Progenitor cell of endocrine pancreas (in vitro differentiated cells): ENCODE data around the gene TPCN1. TPM values are rescaled to one million over a fixed set of nuclear protein-coding genes. Genes with fewer than 3 reads are reported as not detected.

Source experiments
- DNase-seq: peaks from one replicate; pipeline ENCODE4 v3.0.0; 2021; ENCODE audit warnings: low spot score; ENCODE audit not compliant: unreplicated experiment
- H3K27ac Mint-ChIP-seq: 2 replicates; pipeline ENCODE4 v1.8.0; 2021; ENCODE audit warnings: mild to moderate bottlenecking, moderate library complexity, mixed read lengths
- H3K27me3 Mint-ChIP-seq: 2 replicates; pipeline ENCODE4 v1.8.0; 2021; ENCODE audit warnings: mixed read lengths
- H3K36me3 Mint-ChIP-seq: 2 replicates; pipeline ENCODE4 v1.8.0; 2022; ENCODE audit warnings: mixed read lengths; ENCODE audit not compliant: insufficient read depth
- H3K4me1 Mint-ChIP-seq: 2 replicates; pipeline ENCODE4 v1.8.0; 2021; ENCODE audit warnings: low read depth, mixed read lengths
- H3K4me3 Mint-ChIP-seq: 2 replicates; pipeline ENCODE4 v1.8.0; 2021; ENCODE audit warnings: low read depth, mild to moderate bottlenecking, moderate library complexity, mixed read lengths
- H3K9me3 Mint-ChIP-seq: 2 replicates; pipeline ENCODE4 v1.8.0; 2021; ENCODE audit warnings: low read depth, mixed read lengths
- CTCF ChIP-seq: fragments of 200-600 bp; sonication (generic); IDR thresholded peaks from one replicate; pipeline ENCODE4 v1.5.0; 2021; ENCODE audit warnings: antibody characterized with exemption, mild to moderate bottlenecking; ENCODE audit not compliant: unreplicated experiment
- total RNA-seq: library from RNA; stranded (reverse); gene quantifications from 2 replicates; pipeline ENCODE4 v1.2.1, GENCODE V29; 2021

Gene TPCN1
- total RNA-seq, 1 donor from 2014 or later: 34.1 TPM

- H3K27me3 Mint-ChIP-seq: no peaks in the 10 kb centered on the region
- no peak overlapping the region for H3K4me3 Mint-ChIP-seq
- DNase-seq: peak; percentile 73
- H3K27ac Mint-ChIP-seq: no peak overlapping the region
- peaks cover 48% of the 10 kb centered on the region for H3K36me3 Mint-ChIP-seq
- peaks cover 3% of the 10 kb centered on the region for H3K9me3 Mint-ChIP-seq
- peak; percentile 98 for TF ChIP-seq CTCF
- H3K4me1 Mint-ChIP-seq: no peaks in the 10 kb centered on the region
Observed at GRCh38 chr12:113174461-113175384, 46.5 kb upstream of the TPCN1 start.

- no peak overlapping the region for H3K4me3 Mint-ChIP-seq
- no peak for DNase-seq
- H3K9me3 Mint-ChIP-seq: peaks cover 3% of the 10 kb centered on the region
- no peak for TF ChIP-seq CTCF
- no peaks in the 10 kb centered on the region for H3K4me1 Mint-ChIP-seq
- H3K27ac Mint-ChIP-seq: no peak overlapping the region
- H3K27me3 Mint-ChIP-seq: no peaks in the 10 kb centered on the region
- peaks cover 40% of the 10 kb centered on the region for H3K36me3 Mint-ChIP-seq
Observed at GRCh38 chr12:113179023-113179422, 42.2 kb upstream of the TPCN1 start.

GRCh38 chr12:113180333-113180732, 40.9 kb upstream of the TPCN1 start:
- Mint-ChIP-seq H3K27ac (no peak overlapping the region), H3K27me3 (no peaks in the 10 kb centered on the region), H3K4me3 (no peak overlapping the region), H3K4me1 (peaks cover 2% of the 10 kb centered on the region), H3K36me3 (peaks cover 36% of the 10 kb centered on the region), H3K9me3 (peaks cover 3% of the 10 kb centered on the region)
- no peak for TF ChIP-seq CTCF
- DNase-seq: no peak

- TF ChIP-seq CTCF: no peak
- H3K27ac Mint-ChIP-seq: no peak overlapping the region
- H3K36me3 Mint-ChIP-seq: peaks cover 30% of the 10 kb centered on the region
Observed at GRCh38 chr12:113181975-113182374, 39.3 kb upstream of the TPCN1 start.

GRCh38 chr12:113183030-113183589, 38.2 kb upstream of the TPCN1 start:
- Mint-ChIP-seq H3K4me1 (peaks cover 13% of the 10 kb centered on the region), H3K36me3 (peaks cover 25% of the 10 kb centered on the region), H3K27ac (no peak overlapping the region), H3K9me3 (no peaks in the 10 kb centered on the region), H3K27me3 (no peaks in the 10 kb centered on the region), H3K4me3 (peak overlapping the region; percentile 14)
- TF ChIP-seq CTCF: no peak
- no peak for DNase-seq

More at GRCh38 chr12:113181975-113182374, 39.3 kb upstream of the TPCN1 start:
- no peaks in the 10 kb centered on the region for H3K27me3 Mint-ChIP-seq
- peaks cover 3% of the 10 kb centered on the region for H3K9me3 Mint-ChIP-seq
- no peak overlapping the region for H3K4me3 Mint-ChIP-seq
- DNase-seq: no peak
- peaks cover 11% of the 10 kb centered on the region for H3K4me1 Mint-ChIP-seq
